ENCODE results near the gene SH3D19. TPM values are rescaled to one million over a fixed set of nuclear protein-coding genes. Genes with fewer than 3 reads are reported as not detected.
"Not testable (repeated sequence)": the region's sequence is repeated elsewhere in the genome, so short reads cannot be mapped to it uniquely, and the experiment has no call there.

Gene SH3D19
- total and polyA plus RNA-seq, 3 experiments from 2014 or later: not detected

DNA sequence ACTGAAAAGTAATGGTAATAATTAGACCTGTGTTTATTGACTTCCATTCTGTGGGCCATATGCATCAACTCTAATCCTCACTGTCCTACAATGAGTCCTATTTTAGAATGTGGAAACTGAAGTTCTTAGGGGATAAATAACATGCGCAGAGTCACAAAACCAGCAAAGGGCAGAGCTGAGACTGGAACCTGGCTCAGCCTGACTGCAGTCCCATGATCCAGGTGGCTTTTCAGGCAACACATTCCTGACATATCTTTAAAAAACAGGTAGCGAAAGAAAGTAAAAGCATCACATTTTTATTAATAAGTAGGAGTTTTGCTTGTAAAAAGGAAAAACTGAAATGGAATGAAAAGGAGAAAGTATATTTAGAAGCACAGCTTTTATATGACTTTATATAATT, 83.1 kb downstream of the SH3D19 start:
- ChIA-PET CTCF (no interaction called here), POLR2A (no interaction called here)
- Histone ChIP-seq H3K4me3 (ENCODE audit: low read length) (no peak overlapping the region), H3K27me3 (ENCODE audit: insufficient read depth, low read length, poor library complexity, severe bottlenecking) (no peaks in the 10 kb centered on the region), H3K4me1 (ENCODE audit: insufficient read depth, low read length) (no peaks in the 10 kb centered on the region), H3K36me3 (ENCODE audit: insufficient read depth, low read length) (no peaks in the 10 kb centered on the region), H3K9me3 (ENCODE audit: low read length) (no peaks in the 10 kb centered on the region), H3K27ac (ENCODE audit: low read depth, low read length) (no peak overlapping the region)
- Mint-ChIP-seq H3K27ac (no peak overlapping the region), H3K36me3 (no peaks in the 10 kb centered on the region), H3K27me3 (peaks cover 3 to 35% of the 10 kb centered on the region in 2 donors), H3K9me3 (no peaks in the 10 kb centered on the region), H3K4me3 (no peak overlapping the region), H3K4me1 (no peaks in the 10 kb centered on the region)
- no peak for DNase-seq

DNA sequence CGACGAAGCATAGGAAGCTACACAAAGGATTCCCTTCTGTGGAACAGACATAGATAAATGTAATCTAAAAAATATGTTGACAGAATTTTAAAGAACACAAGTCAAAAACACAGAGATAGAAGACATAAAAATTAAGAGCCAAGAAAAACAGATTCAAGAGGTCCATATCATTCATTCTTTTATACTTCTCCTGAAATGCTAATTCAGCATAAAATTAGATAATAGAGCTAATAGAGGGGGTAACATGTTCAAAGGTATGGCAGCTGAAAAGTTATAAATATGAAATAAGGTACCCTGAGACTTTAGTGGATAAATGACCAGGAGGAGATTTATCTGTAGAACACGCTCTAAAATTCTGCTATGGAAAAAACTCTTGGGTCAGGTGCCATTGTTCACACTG, 85.8 kb downstream of the SH3D19 start:
- peaks cover 7 to 30% of the 10 kb centered on the region in 2 donors for H3K27me3 Mint-ChIP-seq
- ChIA-PET CTCF (no interaction called here), POLR2A (no interaction called here)
- no peaks in the 10 kb centered on the region for H3K36me3 Mint-ChIP-seq
- no peaks in the 10 kb centered on the region for H3K36me3 ChIP-seq (ENCODE audit: insufficient read depth, low read length)
- no peaks in the 10 kb centered on the region for H3K9me3 ChIP-seq (ENCODE audit: low read length)
- no peaks in the 10 kb centered on the region for H3K27me3 ChIP-seq (ENCODE audit: insufficient read depth, low read length, poor library complexity, severe bottlenecking)
- no peak overlapping the region for H3K4me3 Mint-ChIP-seq
- no peaks in the 10 kb centered on the region for H3K9me3 Mint-ChIP-seq
- no peak overlapping the region for H3K4me3 ChIP-seq (ENCODE audit: low read length)
- no peak for DNase-seq
- no peaks in the 10 kb centered on the region for H3K4me1 ChIP-seq (ENCODE audit: insufficient read depth, low read length)
- H3K4me1 Mint-ChIP-seq: no peaks in the 10 kb centered on the region
- no peak overlapping the region for H3K27ac Mint-ChIP-seq
- H3K27ac ChIP-seq (ENCODE audit: low read depth, low read length): no peak overlapping the region

DNA sequence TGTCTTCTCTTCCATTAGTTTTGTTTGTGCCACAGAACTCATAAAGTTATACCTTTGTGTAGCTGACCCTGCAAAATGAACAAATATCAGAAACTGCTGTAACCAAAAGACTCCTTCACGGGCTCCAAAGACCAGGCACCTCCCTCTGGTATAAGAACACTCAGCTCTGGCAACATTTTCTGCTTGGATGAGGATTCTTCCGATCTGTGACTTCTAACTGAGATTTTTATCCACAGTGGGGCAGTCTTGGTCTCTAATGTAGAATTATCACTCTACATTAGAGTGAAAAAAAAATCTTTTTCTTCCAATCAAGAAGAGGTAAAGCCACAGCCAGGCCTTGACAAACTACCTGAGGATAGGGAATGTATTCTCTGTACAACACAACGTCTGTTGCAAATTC, 86.9 kb downstream of the SH3D19 start:
- CTCF ChIA-PET: no interaction called here
- Histone ChIP-seq H3K27me3 (ENCODE audit: insufficient read depth, low read length, poor library complexity, severe bottlenecking) (no peaks in the 10 kb centered on the region), H3K4me1 (ENCODE audit: insufficient read depth, low read length) (no peaks in the 10 kb centered on the region), H3K4me3 (ENCODE audit: low read length) (no peak overlapping the region), H3K9me3 (ENCODE audit: low read length) (no peaks in the 10 kb centered on the region), H3K36me3 (ENCODE audit: insufficient read depth, low read length) (no peaks in the 10 kb centered on the region), H3K27ac (ENCODE audit: low read depth, low read length) (no peak overlapping the region)
- Mint-ChIP-seq H3K9me3 (no peaks in the 10 kb centered on the region), H3K27ac (no peak overlapping the region), H3K27me3 (peaks cover 7 to 30% of the 10 kb centered on the region in 2 donors), H3K36me3 (no peaks in the 10 kb centered on the region), H3K4me3 (no peak overlapping the region), H3K4me1 (no peaks in the 10 kb centered on the region)
- POLR2A ChIA-PET: no interaction called here
- no peak for DNase-seq

DNA sequence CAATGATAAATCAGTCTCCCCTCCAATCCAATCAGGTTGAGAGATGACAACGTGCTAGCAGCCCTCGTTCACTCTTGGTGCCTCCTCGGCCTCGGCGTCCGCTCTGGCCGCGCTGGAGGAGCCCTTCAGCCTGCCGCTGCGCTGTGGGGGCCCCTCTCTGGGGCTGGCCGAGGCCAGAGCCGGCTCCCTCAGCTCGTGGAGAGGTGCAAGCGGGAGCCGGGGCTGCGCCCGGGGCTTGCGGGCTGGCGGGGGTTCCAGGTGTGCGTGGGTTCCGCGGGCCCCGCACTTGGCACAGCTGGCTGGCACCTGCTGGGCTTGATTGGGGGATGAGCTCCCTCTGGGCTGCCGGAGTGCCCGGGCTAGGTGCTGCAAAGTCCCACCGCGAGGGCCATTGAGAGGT, 89.4 kb downstream of the SH3D19 start:
- DNase-seq: no peak
- no peak overlapping the region for H3K27ac ChIP-seq (ENCODE audit: low read depth, low read length)
- no peaks in the 10 kb centered on the region for H3K36me3 Mint-ChIP-seq
- no peaks in the 10 kb centered on the region for H3K9me3 ChIP-seq (ENCODE audit: low read length)
- H3K27ac Mint-ChIP-seq: no peak overlapping the region
- no peaks in the 10 kb centered on the region for H3K4me1 ChIP-seq (ENCODE audit: insufficient read depth, low read length)
- ChIA-PET CTCF (no interaction called here), POLR2A (no interaction called here)
- H3K4me3 Mint-ChIP-seq: no peak overlapping the region
- H3K4me3 ChIP-seq (ENCODE audit: low read length): no peak overlapping the region
- H3K4me1 Mint-ChIP-seq: no peaks in the 10 kb centered on the region
- H3K27me3 ChIP-seq (ENCODE audit: insufficient read depth, low read length, poor library complexity, severe bottlenecking): no peaks in the 10 kb centered on the region
- H3K27me3 Mint-ChIP-seq: peaks cover 12 to 40% of the 10 kb centered on the region in 2 donors
- no peaks in the 10 kb centered on the region for H3K36me3 ChIP-seq (ENCODE audit: insufficient read depth, low read length)
- no peaks in the 10 kb centered on the region for H3K9me3 Mint-ChIP-seq

- H3K27ac ChIP-seq (ENCODE audit: low read depth, low read length); H3K36me3 Mint-ChIP-seq; H3K27ac Mint-ChIP-seq; H3K9me3 ChIP-seq (ENCODE audit: low read length); H3K27me3 ChIP-seq (ENCODE audit: insufficient read depth, low read length, poor library complexity, severe bottlenecking); H3K9me3 Mint-ChIP-seq; H3K4me1 Mint-ChIP-seq; H3K4me3 ChIP-seq (ENCODE audit: low read length); H3K4me3 Mint-ChIP-seq; DNase-seq; H3K4me1 ChIP-seq (ENCODE audit: insufficient read depth, low read length); CTCF ChIA-PET; POLR2A ChIA-PET; H3K36me3 ChIP-seq (ENCODE audit: insufficient read depth, low read length): not testable (repeated sequence)
- peaks cover 12 to 35% of the 10 kb centered on the region in 2 donors for H3K27me3 Mint-ChIP-seq
These were observed 90.0 kb downstream of the SH3D19 start for GRCh38 chr4:151235373-151235772.

DNA sequence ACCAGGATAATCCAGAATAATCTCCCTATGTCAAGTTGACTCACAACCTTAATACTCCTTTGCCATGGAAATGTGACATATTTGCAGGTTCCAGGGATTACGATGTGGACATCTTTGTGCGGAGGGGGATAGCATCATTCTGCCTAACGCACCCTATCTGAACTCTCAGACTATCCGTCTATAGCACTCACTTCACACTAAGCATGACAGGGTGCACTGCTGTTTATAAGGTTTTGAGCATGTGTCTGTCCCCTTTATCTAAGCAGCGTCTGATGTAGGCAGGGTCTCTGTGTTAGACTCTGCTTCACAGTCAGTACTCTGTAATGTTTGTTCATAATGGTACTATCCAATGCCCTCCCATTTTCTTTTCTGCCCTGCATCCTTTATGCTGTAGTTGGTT, 91.8 kb downstream of the SH3D19 start:
- Histone ChIP-seq H3K36me3 (ENCODE audit: insufficient read depth, low read length) (no peaks in the 10 kb centered on the region), H3K27ac (ENCODE audit: low read depth, low read length) (no peak overlapping the region), H3K9me3 (ENCODE audit: low read length) (no peaks in the 10 kb centered on the region), H3K27me3 (ENCODE audit: insufficient read depth, low read length, poor library complexity, severe bottlenecking) (no peaks in the 10 kb centered on the region), H3K4me3 (ENCODE audit: low read length) (no peak overlapping the region), H3K4me1 (ENCODE audit: insufficient read depth, low read length) (no peaks in the 10 kb centered on the region)
- H3K36me3 Mint-ChIP-seq: no peaks in the 10 kb centered on the region
- no peak for DNase-seq
- H3K4me3 Mint-ChIP-seq: no peak overlapping the region
- H3K27ac Mint-ChIP-seq: no peak overlapping the region
- peaks cover 21 to 35% of the 10 kb centered on the region in 2 donors for H3K27me3 Mint-ChIP-seq
- H3K9me3 Mint-ChIP-seq: no peaks in the 10 kb centered on the region
- ChIA-PET POLR2A (no interaction called here), CTCF (no interaction called here)
- H3K4me1 Mint-ChIP-seq: no peaks in the 10 kb centered on the region

- Mint-ChIP-seq H3K4me3 (no peak overlapping the region), H3K27me3 (peaks cover 22 to 33% of the 10 kb centered on the region in 2 donors), H3K27ac (no peak overlapping the region), H3K9me3 (no peaks in the 10 kb centered on the region), H3K4me1 (no peaks in the 10 kb centered on the region), H3K36me3 (no peaks in the 10 kb centered on the region)
- ChIA-PET CTCF (no interaction called here), POLR2A (no interaction called here)
- no peak for DNase-seq
- Histone ChIP-seq H3K4me1 (ENCODE audit: insufficient read depth, low read length) (no peaks in the 10 kb centered on the region), H3K9me3 (ENCODE audit: low read length) (no peaks in the 10 kb centered on the region), H3K27ac (ENCODE audit: low read depth, low read length) (no peak overlapping the region), H3K36me3 (ENCODE audit: insufficient read depth, low read length) (no peaks in the 10 kb centered on the region), H3K4me3 (ENCODE audit: low read length) (no peak overlapping the region), H3K27me3 (ENCODE audit: insufficient read depth, low read length, poor library complexity, severe bottlenecking) (no peaks in the 10 kb centered on the region)
These were observed 93.3 kb downstream of the SH3D19 start for GRCh38 chr4:151231915-151232595.

DNA sequence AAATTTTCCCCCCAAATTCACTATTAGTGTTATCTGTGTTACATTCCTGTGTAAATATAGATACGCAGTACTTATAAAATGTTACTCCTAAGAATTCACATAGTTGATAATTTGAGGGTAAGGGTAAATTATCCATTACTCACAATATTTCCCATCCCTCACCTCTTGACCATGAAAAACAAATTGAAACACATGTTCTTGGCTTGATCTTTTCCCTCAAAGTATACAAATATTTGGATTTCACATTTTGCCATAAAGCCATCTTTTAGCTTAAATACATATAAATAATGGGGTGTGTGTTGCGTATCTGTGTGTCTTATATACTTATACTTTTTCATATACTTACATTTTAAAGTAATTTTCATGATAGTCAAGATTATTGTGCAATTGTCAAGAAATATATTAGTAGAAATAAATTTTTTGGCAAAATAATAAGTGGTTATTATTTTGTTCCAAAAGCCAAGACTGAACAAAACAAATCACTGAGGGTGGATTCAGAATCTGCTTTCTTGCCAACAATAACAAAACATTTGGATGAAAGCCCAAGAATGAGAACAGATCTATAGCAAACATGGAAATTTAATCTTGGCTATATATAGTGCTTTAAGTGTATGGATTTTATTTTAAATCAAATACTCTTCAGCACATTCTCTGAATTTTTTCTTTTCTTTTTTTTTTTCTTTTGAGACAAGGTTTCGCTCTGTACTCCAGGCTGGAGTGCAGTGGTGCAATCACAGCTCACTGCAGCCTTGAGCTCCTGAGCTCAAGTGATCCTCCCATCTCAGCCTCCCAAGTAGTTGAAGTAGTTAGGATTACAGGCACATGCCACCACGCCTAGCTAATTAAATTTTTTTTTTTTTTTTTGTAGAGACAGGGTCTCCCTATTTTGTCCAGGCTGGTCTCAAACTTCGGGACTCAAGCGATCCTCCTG, 97.0 kb downstream of the SH3D19 start:
- H3K27me3 ChIP-seq (ENCODE audit: insufficient read depth, low read length, poor library complexity, severe bottlenecking): no peaks in the 10 kb centered on the region
- no peak for DNase-seq
- ChIA-PET CTCF (no interaction called here), POLR2A (no interaction called here)
- no peak overlapping the region for H3K27ac ChIP-seq (ENCODE audit: low read depth, low read length)
- no peaks in the 10 kb centered on the region for H3K36me3 ChIP-seq (ENCODE audit: insufficient read depth, low read length)
- H3K4me1 Mint-ChIP-seq: no peaks in the 10 kb centered on the region
- H3K9me3 Mint-ChIP-seq: no peaks in the 10 kb centered on the region
- no peaks in the 10 kb centered on the region for H3K4me1 ChIP-seq (ENCODE audit: insufficient read depth, low read length)
- H3K27ac Mint-ChIP-seq: peak overlapping the region in 1 of 8 donors; percentile 56
- H3K9me3 ChIP-seq (ENCODE audit: low read length): no peaks in the 10 kb centered on the region
- H3K27me3 Mint-ChIP-seq: peaks cover 18 to 58% of the 10 kb centered on the region in 2 donors
- no peaks in the 10 kb centered on the region for H3K36me3 Mint-ChIP-seq
- no peak overlapping the region for H3K4me3 Mint-ChIP-seq
- no peak overlapping the region for H3K4me3 ChIP-seq (ENCODE audit: low read length)

Measured in CD8-positive, alpha-beta memory T cell (primary cell).